ENCODE results near the gene CHRM2. TPM values are rescaled to one million over a fixed set of nuclear protein-coding genes. Genes with fewer than 3 reads are reported as not detected.

CHRM2 gene
- total RNA-seq, 1 experiment from 2014 or later, result 0.17 TPM

DNA sequence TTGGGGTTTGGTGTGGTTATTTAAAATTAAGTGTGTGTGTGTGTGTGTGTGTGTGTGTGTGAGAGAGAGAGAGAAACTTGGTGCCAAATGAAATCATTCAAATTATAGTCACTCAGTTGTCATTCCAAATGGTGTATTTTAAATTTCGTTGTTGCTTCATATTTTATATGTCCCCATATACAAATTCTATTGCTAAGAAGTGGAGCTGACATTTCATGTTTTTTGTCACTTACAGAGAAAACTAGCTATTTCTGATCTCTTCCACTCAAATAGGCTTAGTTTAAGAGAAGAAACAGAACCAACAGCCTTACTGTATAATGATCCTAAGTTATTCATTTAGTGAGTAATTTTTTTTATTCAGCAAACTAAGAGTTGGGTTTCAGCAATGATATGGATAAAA is 42.3 kb downstream of the CHRM2 start:
- intact Hi-C loops (cut with micrococcal nuclease; ENCODE audit: unreplicated experiment), result no loop called here
- Histone ChIP-seq H3K9me2 (ENCODE audit: insufficient read depth) (no peaks in the 10 kb centered on the region), H3K79me2 (ENCODE audit: low read depth) (no peaks in the 10 kb centered on the region), H3F3A (ENCODE audit: insufficient read depth, low read depth) (no peaks in the 10 kb centered on the region), H2AFZ (no peak overlapping the region), H3K27me3 (ENCODE audit: insufficient read depth, low read depth) (no peaks in the 10 kb centered on the region), H3K9me3 (ENCODE audit: insufficient read depth, low read depth) (no peaks in the 10 kb centered on the region), H3K27ac (no peak overlapping the region), H4K20me1 (ENCODE audit: insufficient read depth) (no peaks in the 10 kb centered on the region), H3K4me1 (replicated peaks; ENCODE audit: insufficient read depth) (no peaks in the 10 kb centered on the region), H3K4me3 (no peak overlapping the region), H3K36me3 (ENCODE audit: low read depth) (no peaks in the 10 kb centered on the region), H3K4me2 (no peak overlapping the region)
- ChIA-PET POLR2A (ENCODE audit: unreplicated experiment) (no interaction called here), CTCF (no interaction called here)
- DNase-seq, result no peak
- TF ChIP-seq EZH2 (IDR thresholded peaks at IDR 0.05; ENCODE audit: low read depth) (no peak), CTCF (conservative IDR thresholded peaks at IDR 0.05) (no peak)
- no TSS peak for BruUV-seq (replicated peaks)

DNA sequence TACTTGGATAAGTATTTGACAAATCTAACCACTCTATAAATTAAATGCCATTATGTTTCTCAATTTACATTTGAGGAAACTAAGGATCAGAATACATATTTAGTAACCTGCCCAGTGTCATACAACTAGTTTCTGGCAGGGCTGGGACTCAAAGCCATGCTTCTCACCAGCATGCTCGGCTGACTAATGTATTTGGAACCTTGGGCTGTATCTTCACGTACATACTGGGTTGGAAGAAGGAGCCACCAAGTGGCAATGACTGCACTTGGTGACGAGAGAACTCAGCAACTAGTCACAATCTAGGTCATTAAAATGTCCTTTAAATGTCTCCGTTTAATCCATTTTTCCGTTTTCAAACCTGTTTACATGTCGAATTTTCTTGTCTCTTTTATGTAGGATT is 42.9 kb downstream of the CHRM2 start:
- no peaks in the 10 kb centered on the region for H3K79me2 ChIP-seq (ENCODE audit: low read depth)
- no peaks in the 10 kb centered on the region for H3K4me1 ChIP-seq (replicated peaks; ENCODE audit: insufficient read depth)
- no peaks in the 10 kb centered on the region for H3K36me3 ChIP-seq (ENCODE audit: low read depth)
- H3K27me3 ChIP-seq (ENCODE audit: insufficient read depth, low read depth), result no peaks in the 10 kb centered on the region
- intact Hi-C loops (cut with micrococcal nuclease; ENCODE audit: unreplicated experiment), result no loop called here
- CTCF ChIA-PET, result no interaction called here
- no peaks in the 10 kb centered on the region for H3F3A ChIP-seq (ENCODE audit: insufficient read depth, low read depth)
- no peak for DNase-seq
- H3K4me3 ChIP-seq, result no peak overlapping the region
- no TSS peak for BruUV-seq (replicated peaks)
- TF ChIP-seq CTCF (conservative IDR thresholded peaks at IDR 0.05) (no peak), EZH2 (IDR thresholded peaks at IDR 0.05; ENCODE audit: low read depth) (no peak)
- no peak overlapping the region for H3K27ac ChIP-seq
- H3K9me2 ChIP-seq (ENCODE audit: insufficient read depth), result no peaks in the 10 kb centered on the region
- H3K9me3 ChIP-seq (ENCODE audit: insufficient read depth, low read depth), result no peaks in the 10 kb centered on the region
- H4K20me1 ChIP-seq (ENCODE audit: insufficient read depth), result no peaks in the 10 kb centered on the region
- POLR2A ChIA-PET (ENCODE audit: unreplicated experiment), result no interaction called here
- H3K4me2 ChIP-seq, result no peak overlapping the region
- H2AFZ ChIP-seq, result no peak overlapping the region

GRCh38 chr7:136912339-136912738 is 43.9 kb downstream of the CHRM2 start:
- Histone ChIP-seq H3K4me2 (no peak overlapping the region), H4K20me1 (ENCODE audit: insufficient read depth) (no peaks in the 10 kb centered on the region), H3K9me2 (ENCODE audit: insufficient read depth) (no peaks in the 10 kb centered on the region), H3K79me2 (ENCODE audit: low read depth) (no peaks in the 10 kb centered on the region), H3K4me1 (replicated peaks; ENCODE audit: insufficient read depth) (no peaks in the 10 kb centered on the region), H3K27me3 (ENCODE audit: insufficient read depth, low read depth) (no peaks in the 10 kb centered on the region), H3F3A (ENCODE audit: insufficient read depth, low read depth) (no peaks in the 10 kb centered on the region), H3K4me3 (no peak overlapping the region), H3K9me3 (ENCODE audit: insufficient read depth, low read depth) (no peaks in the 10 kb centered on the region), H3K27ac (no peak overlapping the region), H2AFZ (no peak overlapping the region), H3K36me3 (ENCODE audit: low read depth) (no peaks in the 10 kb centered on the region)
- TF ChIP-seq CTCF (conservative IDR thresholded peaks at IDR 0.05) (no peak), EZH2 (IDR thresholded peaks at IDR 0.05; ENCODE audit: low read depth) (no peak)
- POLR2A ChIA-PET (ENCODE audit: unreplicated experiment), result interaction anchor here (0.8 kb wide), 1 partner anchor 923 kb away, joined by 9 read pairs; no protein-coding TSS in a partner anchor
- CTCF ChIA-PET, result no interaction called here
- DNase-seq, result no peak
- BruUV-seq (replicated peaks), result no TSS peak
- intact Hi-C loops (cut with micrococcal nuclease; ENCODE audit: unreplicated experiment), result no loop called here

Measured in PC-9 (cell line).